Measurements from ENCODE around the gene RET.

GRCh38 chr10:43032613-43033012, 44.3 kb upstream of the RET start:
- TF ChIP-seq CTCF (IDR thresholded peaks at IDR 0.05; ENCODE audit: insufficient read depth, low read depth, low read length) = no peak
- no peak for TF ChIP-seq EZH2 (IDR thresholded peaks at IDR 0.05; ENCODE audit: insufficient read depth, low read length)
